Activated CD4-positive, alpha-beta T cell treated with anti-CD3 and anti-CD28 coated beads, Interleukin-2, amount 10 ng/mL, durations not matched to agents 24 days and 14 days (primary cell): ENCODE results near the gene RMI2. TPM values are rescaled to one million over a fixed set of nuclear protein-coding genes. Genes with fewer than 3 reads are reported as not detected.

ENCODE experiments used
- DNase-seq: peaks from one replicate; pipeline ENCODE4 v3.0.0; 2022
- H3K27ac Mint-ChIP-seq: one replicate; pipeline ENCODE4 v1.8.0; 2022; ENCODE audit warnings: mild to moderate bottlenecking, mixed read lengths
- H3K27me3 Mint-ChIP-seq: one replicate; pipeline ENCODE4 v1.8.0; 2022; ENCODE audit warnings: mixed read lengths
- H3K36me3 Mint-ChIP-seq: one replicate; pipeline ENCODE4 v1.8.0; 2022; ENCODE audit warnings: low read depth, mild to moderate bottlenecking, mixed read lengths
- H3K4me1 Mint-ChIP-seq: one replicate; pipeline ENCODE4 v1.8.0; 2021; ENCODE audit warnings: mixed read lengths
- H3K4me3 Mint-ChIP-seq: one replicate; pipeline ENCODE4 v1.8.0; 2022; ENCODE audit warnings: mild to moderate bottlenecking, moderate library complexity, mixed read lengths
- H3K9me3 Mint-ChIP-seq: one replicate; pipeline ENCODE4 v1.8.0; 2021; ENCODE audit warnings: mixed read lengths
- intact Hi-C: fragments of 100-400 bp; cut with micrococcal nuclease; formaldehyde crosslinking; loops from one replicate; pipeline ENCODE4 v1.15.1; 2023
- total RNA-seq: library from RNA; stranded (reverse); gene quantifications from 2 replicates; pipeline ENCODE4 v1.2.3, GENCODE V29; 2022

RMI2 gene
- total RNA-seq, 1 donor from 2014 or later = 63.8 TPM

DNA sequence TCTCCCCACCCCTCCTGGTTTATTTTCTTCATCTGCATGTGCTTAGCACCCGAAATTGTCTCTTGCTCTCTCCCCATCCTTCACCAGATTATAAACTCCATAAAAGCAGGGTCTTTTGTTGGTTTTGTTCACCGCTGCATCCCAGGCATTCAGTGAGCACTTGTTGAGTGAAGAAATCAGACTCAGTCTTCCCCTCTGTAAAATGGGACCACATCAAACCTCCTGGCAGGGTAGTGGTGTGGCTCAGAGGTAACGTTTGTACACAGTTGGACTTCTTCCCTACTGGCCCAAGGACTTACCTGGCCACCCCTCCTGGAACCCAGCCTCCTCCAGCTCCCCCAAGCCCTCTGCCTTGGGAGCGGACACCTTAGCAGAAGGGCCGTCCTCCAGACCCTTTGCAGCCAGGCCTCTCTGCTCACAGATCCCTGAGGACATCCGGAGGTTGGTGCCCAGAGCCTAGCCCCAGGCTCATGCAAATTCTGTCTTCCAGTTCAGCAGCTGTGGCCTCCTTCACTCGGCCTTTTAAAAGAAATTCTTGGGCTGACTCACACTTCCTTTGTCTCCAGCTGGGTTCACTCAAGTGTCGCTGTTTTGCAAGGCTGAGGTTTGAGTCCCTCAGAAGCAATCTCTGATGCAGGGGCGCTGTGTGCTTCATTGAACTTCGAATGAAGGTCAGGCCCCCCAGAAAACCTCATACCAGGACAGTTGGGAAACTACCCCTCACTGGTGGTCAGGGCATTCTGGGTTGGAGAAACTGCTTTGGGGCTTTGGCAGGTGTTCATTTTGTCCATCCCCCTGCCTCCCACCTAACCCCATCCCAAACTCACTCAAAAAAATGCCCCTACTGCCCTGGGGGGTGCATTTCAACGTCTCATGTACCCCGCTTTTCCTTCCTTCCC, 16.8 kb upstream of the RMI2 start:
- Mint-ChIP-seq H3K27ac (peak overlapping the region; percentile 77), H3K9me3 (no peaks in the 10 kb centered on the region), H3K4me1 (peaks cover 55% of the 10 kb centered on the region), H3K36me3 (peaks cover 2% of the 10 kb centered on the region), H3K27me3 (no peaks in the 10 kb centered on the region), H3K4me3 (peak overlapping the region; percentile 70)
- DNase-seq = peak; percentile 88
- intact Hi-C loops = loop anchor here (1.0 to 5.0 kb wide), 4 partner anchors 14 to 70 kb away; no protein-coding TSS in a partner anchor

DNA sequence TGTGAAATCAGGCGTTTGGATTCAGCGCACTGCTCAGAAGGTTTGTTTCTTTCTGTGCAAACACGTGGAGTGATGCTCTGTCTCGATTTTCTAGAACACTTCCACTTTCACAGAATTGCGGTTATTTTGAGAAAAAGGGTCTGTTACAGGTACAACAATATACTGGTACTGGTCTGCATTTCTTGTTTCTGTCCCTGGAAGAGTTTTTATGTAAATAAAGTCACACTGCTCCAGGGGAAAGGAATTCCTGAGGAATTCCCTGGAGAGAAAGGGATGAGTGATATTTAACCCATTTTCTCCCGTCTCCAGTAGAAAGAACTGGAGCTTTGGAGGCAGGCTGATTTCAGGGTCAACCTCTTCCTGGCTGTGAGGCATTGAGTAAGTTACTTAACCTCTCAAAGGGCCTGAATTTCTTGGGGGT, 16.2 kb upstream of the RMI2 start:
- no peaks in the 10 kb centered on the region for H3K27me3 Mint-ChIP-seq
- DNase-seq = no peak
- intact Hi-C loops = loop anchor here (2.0 to 5.0 kb wide), 2 partner anchors 33 to 70 kb away; no protein-coding TSS in a partner anchor
- H3K4me1 Mint-ChIP-seq = peaks cover 52% of the 10 kb centered on the region
- H3K9me3 Mint-ChIP-seq = no peaks in the 10 kb centered on the region
- H3K4me3 Mint-ChIP-seq = peak overlapping the region; percentile 70
- H3K27ac Mint-ChIP-seq = peak overlapping the region; percentile 77
- peaks cover 2% of the 10 kb centered on the region for H3K36me3 Mint-ChIP-seq

DNA sequence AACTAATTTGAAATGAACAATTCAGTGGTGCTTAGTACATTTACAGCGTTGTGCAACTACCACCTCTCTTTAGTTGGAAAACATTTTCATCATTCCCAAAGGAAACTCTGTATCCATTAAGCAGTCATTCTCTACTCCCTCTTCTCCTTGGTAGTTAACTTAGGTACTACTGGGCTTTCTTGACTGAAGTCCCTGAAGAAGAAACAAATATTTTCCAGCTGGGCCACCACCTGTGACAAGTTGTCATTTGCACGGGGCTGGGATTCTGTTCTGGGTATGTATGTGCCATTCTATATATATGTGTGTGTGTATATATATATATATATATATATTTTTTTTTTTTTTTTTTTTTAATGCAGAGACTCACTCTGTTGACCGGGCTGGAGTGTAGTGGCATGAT, 15.4 kb upstream of the RMI2 start:
- Mint-ChIP-seq H3K36me3 (peaks cover 2% of the 10 kb centered on the region), H3K4me1 (peaks cover 49% of the 10 kb centered on the region), H3K27me3 (no peaks in the 10 kb centered on the region), H3K27ac (no peak overlapping the region), H3K4me3 (no peak overlapping the region), H3K9me3 (no peaks in the 10 kb centered on the region)
- intact Hi-C loops = loop anchor here (2.0 to 5.0 kb wide), 2 partner anchors 32 to 71 kb away; no protein-coding TSS in a partner anchor
- DNase-seq = no peak

DNA sequence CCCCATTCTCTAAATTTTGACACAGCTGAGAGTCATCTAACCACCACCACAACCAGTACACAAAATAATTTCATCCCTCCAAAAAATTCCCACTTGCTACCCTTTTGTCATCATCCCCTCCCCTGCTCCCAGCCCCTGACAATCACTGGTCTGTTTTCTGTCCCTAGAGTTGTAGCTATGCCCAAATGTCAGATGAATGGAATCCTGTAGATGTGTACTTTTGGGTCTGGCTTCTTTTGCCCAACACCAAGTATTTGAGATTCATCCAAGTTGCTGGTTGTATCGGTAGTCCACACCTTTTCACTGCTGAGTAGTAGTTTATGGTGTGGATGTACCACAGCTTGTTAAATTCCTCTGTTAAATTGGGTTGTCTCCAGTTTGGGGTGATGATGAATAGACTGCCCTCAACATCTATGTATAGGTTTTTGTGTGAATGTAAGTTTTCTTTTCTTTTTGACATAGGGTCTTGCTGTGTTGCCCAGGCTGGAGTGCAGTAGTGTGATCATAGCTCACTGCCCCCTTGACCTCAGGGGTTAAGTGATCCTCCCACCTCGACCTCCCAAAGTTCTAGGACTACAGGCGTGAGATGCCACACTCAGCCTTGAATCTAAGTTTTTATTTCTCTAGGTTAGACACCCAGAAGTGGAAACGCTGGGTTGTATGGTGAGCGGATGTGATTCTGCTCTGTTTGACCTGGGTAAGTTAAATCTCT, 14.6 kb upstream of the RMI2 start:
- H3K27ac Mint-ChIP-seq = no peak overlapping the region
- H3K9me3 Mint-ChIP-seq = no peaks in the 10 kb centered on the region
- intact Hi-C loops = no loop called here
- no peak for DNase-seq
- peaks cover 2% of the 10 kb centered on the region for H3K36me3 Mint-ChIP-seq
- H3K27me3 Mint-ChIP-seq = no peaks in the 10 kb centered on the region
- peaks cover 41% of the 10 kb centered on the region for H3K4me1 Mint-ChIP-seq
- no peak overlapping the region for H3K4me3 Mint-ChIP-seq

DNA sequence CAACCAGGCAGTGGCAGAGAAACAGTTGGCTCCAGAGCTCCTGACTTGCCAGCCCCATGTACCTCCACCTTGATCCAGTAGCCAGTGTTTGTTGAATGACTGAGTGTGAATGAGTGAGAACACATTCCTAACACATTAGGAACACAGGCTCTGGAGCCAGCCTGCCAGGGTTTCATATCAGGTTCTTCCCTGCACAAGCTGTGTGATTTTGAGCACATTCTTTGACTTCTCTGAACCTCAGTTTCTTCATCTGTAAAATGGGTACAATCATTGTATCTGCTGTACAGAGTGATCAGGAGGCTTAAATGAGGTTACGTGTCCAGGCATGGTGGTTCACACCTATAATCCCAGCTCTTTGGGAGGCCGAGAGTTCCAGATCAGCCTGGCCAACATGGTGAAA, 13.3 kb upstream of the RMI2 start:
- Mint-ChIP-seq H3K36me3 (peaks cover 2% of the 10 kb centered on the region), H3K4me3 (no peak overlapping the region), H3K4me1 (peaks cover 31% of the 10 kb centered on the region), H3K27me3 (no peaks in the 10 kb centered on the region), H3K27ac (no peak overlapping the region), H3K9me3 (no peaks in the 10 kb centered on the region)
- intact Hi-C loops = no loop called here
- DNase-seq = no peak

DNA sequence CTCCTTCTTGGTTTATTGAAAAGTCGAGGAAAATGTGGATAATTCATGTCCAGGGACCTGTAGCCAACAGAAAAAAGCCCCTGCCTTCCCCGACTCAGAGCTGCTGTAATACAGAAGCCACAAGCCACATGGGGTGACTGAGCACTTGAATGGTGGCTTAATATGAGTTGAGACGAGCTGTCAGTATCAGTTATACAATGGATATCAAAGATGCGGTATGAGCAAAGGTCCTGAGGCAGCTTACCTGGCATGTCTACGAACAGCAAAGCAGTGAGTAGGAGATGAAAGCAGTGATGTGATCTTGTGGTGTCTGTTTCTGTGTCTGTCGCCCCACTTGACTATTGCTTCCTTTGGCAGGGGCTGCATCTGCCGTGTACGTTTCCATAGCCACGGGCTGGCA, 12.2 kb upstream of the RMI2 start:
- no peak for DNase-seq
- H3K4me3 Mint-ChIP-seq = no peak overlapping the region
- peaks cover 21% of the 10 kb centered on the region for H3K4me1 Mint-ChIP-seq
- H3K27ac Mint-ChIP-seq = no peak overlapping the region
- peaks cover 2% of the 10 kb centered on the region for H3K36me3 Mint-ChIP-seq
- intact Hi-C loops = no loop called here
- no peaks in the 10 kb centered on the region for H3K27me3 Mint-ChIP-seq
- no peaks in the 10 kb centered on the region for H3K9me3 Mint-ChIP-seq

DNA sequence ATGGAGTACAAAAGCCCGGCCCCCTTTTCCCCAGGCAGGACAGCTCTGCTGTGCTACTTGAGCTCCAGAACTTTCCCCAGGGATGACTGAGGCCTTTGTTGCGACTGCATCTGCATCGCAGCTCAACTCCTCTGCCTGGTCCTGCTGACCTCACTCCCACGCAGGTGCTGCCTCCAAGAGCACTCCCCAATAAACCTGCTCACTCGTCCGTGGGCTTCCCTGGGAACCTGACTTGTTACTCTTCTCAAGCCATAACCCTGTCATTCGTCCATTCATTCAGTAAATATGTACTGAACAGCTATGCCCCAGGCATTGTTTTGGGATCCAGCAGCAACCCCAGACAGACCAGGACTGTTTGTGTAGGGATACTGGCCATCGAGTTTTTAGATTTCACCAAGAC, 11.6 kb upstream of the RMI2 start:
- intact Hi-C loops = no loop called here
- Mint-ChIP-seq H3K36me3 (no peaks in the 10 kb centered on the region), H3K4me1 (peaks cover 15% of the 10 kb centered on the region), H3K9me3 (no peaks in the 10 kb centered on the region), H3K27me3 (no peaks in the 10 kb centered on the region), H3K27ac (no peak overlapping the region), H3K4me3 (no peak overlapping the region)
- DNase-seq = no peak

DNA sequence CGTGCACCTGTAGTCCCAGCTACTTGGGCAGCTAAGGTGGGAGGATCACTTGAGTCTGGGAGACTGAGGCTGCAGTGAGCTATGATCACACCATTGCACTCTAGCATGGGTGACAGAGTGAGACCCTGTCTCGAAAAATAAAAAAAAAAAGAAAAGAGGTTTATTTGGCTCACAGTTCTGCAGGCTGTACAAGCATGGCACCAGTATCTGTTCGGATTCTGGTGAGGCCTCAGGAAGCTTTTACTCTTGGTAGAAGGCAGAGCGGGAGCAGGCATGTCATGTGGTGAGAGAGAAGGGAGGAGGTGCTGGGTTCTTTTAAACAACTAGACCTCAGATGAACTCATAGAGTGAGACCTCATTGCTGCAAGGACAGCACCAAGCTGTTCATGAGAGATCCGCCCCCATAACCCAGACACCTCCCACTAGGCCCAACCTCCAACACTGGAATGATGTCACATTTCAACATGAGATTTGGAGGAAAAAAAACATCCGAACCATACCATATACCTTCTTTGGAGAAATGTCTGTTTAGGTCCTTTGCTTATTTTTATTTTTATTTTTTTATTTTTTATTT, 10.3 kb upstream of the RMI2 start:
- no peak overlapping the region for H3K4me3 Mint-ChIP-seq
- no peak for DNase-seq
- no peaks in the 10 kb centered on the region for H3K9me3 Mint-ChIP-seq
- no peaks in the 10 kb centered on the region for H3K27me3 Mint-ChIP-seq
- H3K27ac Mint-ChIP-seq = no peak overlapping the region
- no peaks in the 10 kb centered on the region for H3K36me3 Mint-ChIP-seq
- H3K4me1 Mint-ChIP-seq = peaks cover 6% of the 10 kb centered on the region
- intact Hi-C loops = no loop called here

DNA sequence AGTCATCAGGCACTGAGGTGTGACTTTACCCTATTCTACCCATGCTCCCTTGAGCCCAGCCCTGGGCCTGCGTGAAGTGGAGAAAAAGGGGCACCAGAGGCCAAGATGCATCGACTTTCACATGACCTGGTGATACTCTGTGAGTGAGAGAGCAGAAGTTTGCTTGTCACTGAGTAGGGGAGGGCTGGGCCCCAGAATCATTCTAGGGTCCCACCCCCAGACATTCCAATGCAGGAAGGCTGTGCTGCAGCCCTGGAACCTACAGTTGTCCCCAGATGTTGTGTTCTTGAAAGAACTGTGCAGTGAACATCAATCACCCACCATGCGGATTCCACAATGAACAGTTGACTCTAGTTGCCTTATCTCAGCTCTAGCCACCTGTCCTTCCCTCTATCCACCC, 6.2 kb upstream of the RMI2 start:
- DNase-seq = no peak
- intact Hi-C loops = no loop called here
- Mint-ChIP-seq H3K4me1 (peaks cover 16% of the 10 kb centered on the region), H3K9me3 (no peaks in the 10 kb centered on the region), H3K27me3 (no peaks in the 10 kb centered on the region), H3K36me3 (no peaks in the 10 kb centered on the region), H3K4me3 (no peak overlapping the region), H3K27ac (no peak overlapping the region)

DNA sequence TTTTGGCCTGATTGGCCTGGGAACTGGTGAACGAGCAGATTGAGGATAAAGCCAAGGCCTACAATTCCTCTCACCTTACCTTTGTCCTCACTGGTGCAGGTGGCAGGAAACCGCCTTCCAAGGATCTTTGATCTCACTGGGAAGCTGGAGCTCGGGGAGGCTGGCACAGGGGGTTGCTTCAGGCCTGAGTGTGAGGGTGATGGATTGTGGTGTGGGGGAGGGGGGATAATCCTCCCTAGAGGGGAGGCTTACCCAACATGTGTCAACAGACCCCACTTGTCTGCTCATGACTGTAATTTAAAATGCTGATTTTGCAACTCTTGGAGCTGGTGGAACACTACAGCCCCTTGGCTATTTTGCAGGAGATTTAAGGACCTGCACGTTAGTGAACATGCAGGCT, 4.5 kb upstream of the RMI2 start:
- intact Hi-C loops = no loop called here
- H3K27ac Mint-ChIP-seq = no peak overlapping the region
- peaks cover 21% of the 10 kb centered on the region for H3K4me1 Mint-ChIP-seq
- H3K9me3 Mint-ChIP-seq = no peaks in the 10 kb centered on the region
- no peaks in the 10 kb centered on the region for H3K36me3 Mint-ChIP-seq
- DNase-seq = no peak
- H3K27me3 Mint-ChIP-seq = no peaks in the 10 kb centered on the region
- H3K4me3 Mint-ChIP-seq = no peak overlapping the region

DNA sequence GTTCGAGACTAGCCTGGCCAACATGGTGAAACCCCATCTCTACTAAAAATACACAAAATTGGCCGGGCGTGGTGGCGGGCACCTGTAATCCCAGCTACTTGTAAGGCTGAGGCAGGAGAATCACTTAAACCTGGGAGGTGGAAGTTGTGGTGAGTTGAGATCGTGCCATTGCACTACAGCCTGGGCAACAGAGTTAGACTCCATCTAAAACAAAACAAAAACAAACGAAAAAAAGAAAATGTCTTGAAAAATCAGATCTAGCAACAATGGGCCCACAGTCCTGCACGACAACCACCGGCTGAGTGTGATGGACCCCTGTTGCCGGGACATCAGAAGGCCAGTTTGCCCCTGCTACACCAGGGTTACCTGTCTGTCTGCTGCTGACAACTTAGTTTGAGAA, 3.9 kb upstream of the RMI2 start:
- no peak overlapping the region for H3K27ac Mint-ChIP-seq
- H3K4me3 Mint-ChIP-seq = no peak overlapping the region
- H3K9me3 Mint-ChIP-seq = no peaks in the 10 kb centered on the region
- no peak for DNase-seq
- intact Hi-C loops = no loop called here
- peaks cover 21% of the 10 kb centered on the region for H3K4me1 Mint-ChIP-seq
- no peaks in the 10 kb centered on the region for H3K36me3 Mint-ChIP-seq
- no peaks in the 10 kb centered on the region for H3K27me3 Mint-ChIP-seq

DNA sequence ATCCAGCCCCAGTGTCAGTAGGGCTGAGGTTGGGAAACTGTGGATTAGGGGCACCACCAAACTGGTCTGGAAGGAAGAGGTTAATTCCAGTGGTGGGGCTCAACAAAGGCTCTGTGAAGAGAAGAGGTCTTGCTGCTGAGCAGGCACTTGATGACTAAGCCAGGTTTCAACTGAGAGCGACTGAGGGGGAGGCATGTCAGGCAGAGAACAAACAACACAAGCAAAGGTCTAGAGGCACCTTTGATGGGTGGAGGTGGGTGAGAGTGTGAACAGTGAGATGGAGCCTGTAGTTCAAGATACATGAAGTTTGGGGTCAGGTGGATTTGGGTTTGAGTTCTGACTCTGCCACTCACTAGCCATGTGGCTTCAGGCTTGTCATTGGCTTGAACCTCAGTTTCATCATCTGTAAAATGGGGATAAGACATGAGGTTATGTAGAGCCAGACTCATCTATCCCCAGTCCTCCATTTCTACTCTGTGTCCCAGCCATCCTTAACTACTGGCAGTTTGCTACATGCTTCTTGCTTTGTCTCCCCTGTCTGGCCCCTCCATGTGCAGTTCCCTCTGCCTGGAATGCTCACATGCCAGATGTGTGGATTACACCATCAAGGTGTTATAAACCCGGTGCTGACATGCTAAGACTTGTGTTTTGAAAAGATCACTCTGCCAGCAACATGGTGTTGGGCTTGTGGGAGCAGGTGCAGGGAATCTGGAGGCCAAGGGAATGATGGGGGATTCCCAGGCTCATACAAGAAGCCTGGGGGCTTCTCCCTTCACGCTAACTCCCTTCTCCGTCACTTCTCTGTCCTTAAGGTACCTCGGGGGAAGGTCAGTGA, 3.0 kb upstream of the RMI2 start:
- Mint-ChIP-seq H3K4me1 (peaks cover 29% of the 10 kb centered on the region), H3K27me3 (no peaks in the 10 kb centered on the region), H3K9me3 (no peaks in the 10 kb centered on the region), H3K27ac (peak overlapping the region; percentile 51), H3K36me3 (peaks cover 5% of the 10 kb centered on the region), H3K4me3 (no peak overlapping the region)
- intact Hi-C loops = loop anchor here (1.0 kb wide), 1 partner anchor 14 kb away; no protein-coding TSS in a partner anchor
- peak; percentile 65 for DNase-seq

DNA sequence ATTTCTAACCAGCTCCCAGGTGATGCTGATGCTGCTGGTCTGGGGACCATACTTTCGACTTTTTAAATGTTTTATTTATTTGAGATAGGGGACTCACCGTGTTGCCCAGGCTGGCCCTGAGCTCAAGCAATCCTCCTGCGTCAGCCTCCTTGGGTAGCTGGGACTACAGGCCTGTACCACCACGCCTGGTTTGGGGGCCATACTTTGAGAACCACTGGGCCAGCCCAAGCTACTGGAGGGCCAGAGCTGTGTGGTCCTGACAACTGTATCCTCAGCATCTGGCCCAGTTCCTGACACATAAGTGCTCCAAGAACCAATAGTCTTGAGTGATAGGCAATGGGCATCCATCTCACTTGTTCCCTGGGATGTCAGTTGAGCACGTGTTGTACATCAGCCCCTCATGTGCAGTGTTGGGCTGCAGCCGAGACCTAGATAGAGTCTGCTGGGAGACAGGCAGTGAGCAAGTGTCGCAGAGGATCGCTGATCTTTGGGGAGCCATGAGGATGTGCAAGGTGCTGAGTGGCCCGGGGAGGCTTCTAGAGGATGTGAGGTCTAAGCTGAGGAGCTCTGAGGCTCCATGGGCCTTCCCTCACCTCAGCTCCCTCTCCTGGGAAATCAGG, 1.6 kb downstream of the RMI2 start:
- intact Hi-C loops = no loop called here
- Mint-ChIP-seq H3K4me1 (peaks cover 57% of the 10 kb centered on the region), H3K4me3 (peak overlapping the region; percentile 90), H3K9me3 (no peaks in the 10 kb centered on the region), H3K27me3 (no peaks in the 10 kb centered on the region), H3K27ac (peak overlapping the region; percentile 88), H3K36me3 (peaks cover 30% of the 10 kb centered on the region)
- DNase-seq = no peak
